ENCODE data around the gene ATP1A2. TPM values are rescaled to one million over a fixed set of nuclear protein-coding genes. Genes with fewer than 3 reads are reported as not detected.

ATP1A2 gene
- total RNA-seq, 1 donor from 2014 or later = 4.5 TPM

DNA sequence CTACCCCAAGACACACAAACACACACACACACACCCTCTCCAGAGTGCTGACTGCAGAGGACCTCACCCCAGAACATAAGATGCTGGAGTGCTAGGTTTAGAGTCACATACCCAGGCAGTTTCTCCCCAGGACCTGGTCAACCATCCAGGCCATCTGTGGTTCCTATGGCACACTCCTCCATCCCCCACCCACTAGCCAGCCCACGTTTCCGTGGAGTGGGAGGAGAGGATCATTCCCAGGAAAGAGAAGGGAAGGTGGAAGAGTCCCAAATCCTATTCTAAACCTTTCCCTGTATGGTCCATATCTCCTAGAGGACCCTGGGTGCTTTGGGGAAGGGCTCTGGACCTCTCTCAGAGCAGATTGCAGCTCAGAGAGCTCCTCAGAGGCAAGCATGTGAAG lies 33.1 kb upstream of the ATP1A2 start:
- Histone ChIP-seq H3K36me3 (no peaks in the 10 kb centered on the region), H3K9me3 (no peaks in the 10 kb centered on the region), H3K27ac (no peak overlapping the region), H3K27me3 (ENCODE audit: low read depth) (peaks cover 62% of the 10 kb centered on the region), H3K4me3 (no peak overlapping the region), H3K4me1 (peaks cover 8% of the 10 kb centered on the region)
- TF ChIP-seq, protein P1, sequence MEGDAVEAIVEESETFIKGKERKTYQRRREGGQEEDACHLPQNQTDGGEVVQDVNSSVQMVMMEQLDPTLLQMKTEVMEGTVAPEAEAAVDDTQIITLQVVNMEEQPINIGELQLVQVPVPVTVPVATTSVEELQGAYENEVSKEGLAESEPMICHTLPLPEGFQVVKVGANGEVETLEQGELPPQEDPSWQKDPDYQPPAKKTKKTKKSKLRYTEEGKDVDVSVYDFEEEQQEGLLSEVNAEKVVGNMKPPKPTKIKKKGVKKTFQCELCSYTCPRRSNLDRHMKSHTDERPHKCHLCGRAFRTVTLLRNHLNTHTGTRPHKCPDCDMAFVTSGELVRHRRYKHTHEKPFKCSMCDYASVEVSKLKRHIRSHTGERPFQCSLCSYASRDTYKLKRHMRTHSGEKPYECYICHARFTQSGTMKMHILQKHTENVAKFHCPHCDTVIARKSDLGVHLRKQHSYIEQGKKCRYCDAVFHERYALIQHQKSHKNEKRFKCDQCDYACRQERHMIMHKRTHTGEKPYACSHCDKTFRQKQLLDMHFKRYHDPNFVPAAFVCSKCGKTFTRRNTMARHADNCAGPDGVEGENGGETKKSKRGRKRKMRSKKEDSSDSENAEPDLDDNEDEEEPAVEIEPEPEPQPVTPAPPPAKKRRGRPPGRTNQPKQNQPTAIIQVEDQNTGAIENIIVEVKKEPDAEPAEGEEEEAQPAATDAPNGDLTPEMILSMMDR (IDR thresholded peaks at IDR 0.05) = no peak
- intact Hi-C loops (cut with DNase I) = no loop called here
- DNase-seq = no peak
- no peak for ATAC-seq

DNA sequence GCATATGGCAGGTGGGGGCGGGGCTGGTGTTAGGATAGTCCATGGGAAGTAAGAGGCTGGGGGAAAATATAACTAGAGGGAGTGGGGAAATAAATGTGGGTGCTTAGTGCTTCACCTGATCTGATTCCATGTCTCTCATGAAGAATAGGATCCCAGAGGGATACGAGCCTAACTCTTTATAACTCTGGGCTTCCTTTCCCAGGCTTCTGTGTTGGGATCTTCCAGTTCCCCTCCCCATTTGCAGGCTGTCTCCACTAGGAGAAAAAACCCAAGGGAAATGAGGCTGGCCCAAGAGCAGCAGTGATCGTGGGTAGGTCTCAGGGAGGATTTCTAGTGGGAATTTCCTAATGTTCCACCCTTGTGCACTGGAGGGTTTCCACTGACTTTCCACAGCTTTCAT lies 32.6 kb upstream of the ATP1A2 start:
- no peak for DNase-seq
- peaks cover 8% of the 10 kb centered on the region for H3K4me1 ChIP-seq
- TF ChIP-seq, protein P1 (IDR thresholded peaks at IDR 0.05) = no peak
- H3K9me3 ChIP-seq = no peaks in the 10 kb centered on the region
- no peak for ATAC-seq
- H3K36me3 ChIP-seq = peaks cover 2% of the 10 kb centered on the region
- peaks cover 62% of the 10 kb centered on the region for H3K27me3 ChIP-seq (ENCODE audit: low read depth)
- no peak overlapping the region for H3K27ac ChIP-seq
- intact Hi-C loops (cut with DNase I) = no loop called here
- H3K4me3 ChIP-seq = no peak overlapping the region

DNA sequence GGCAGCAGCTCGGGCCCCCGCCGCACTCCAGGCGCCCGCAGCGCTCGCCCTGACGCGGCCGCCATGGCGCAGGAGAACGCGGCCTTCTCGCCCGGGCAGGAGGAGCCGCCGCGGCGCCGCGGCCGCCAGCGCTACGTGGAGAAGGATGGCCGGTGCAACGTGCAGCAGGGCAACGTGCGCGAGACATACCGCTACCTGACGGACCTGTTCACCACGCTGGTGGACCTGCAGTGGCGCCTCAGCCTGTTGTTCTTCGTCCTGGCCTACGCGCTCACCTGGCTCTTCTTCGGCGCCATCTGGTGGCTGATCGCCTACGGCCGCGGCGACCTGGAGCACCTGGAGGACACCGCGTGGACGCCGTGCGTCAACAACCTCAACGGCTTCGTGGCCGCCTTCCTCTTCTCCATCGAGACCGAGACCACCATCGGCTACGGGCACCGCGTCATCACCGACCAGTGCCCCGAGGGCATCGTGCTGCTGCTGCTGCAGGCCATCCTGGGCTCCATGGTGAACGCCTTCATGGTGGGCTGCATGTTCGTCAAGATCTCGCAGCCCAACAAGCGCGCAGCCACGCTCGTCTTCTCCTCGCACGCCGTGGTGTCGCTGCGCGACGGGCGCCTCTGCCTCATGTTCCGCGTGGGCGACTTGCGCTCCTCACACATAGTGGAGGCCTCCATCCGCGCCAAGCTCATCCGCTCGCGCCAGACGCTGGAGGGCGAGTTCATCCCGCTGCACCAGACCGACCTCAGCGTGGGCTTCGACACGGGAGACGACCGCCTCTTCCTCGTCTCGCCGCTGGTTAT lies 31.4 kb upstream of the ATP1A2 start:
- Histone ChIP-seq H3K9me3 (no peaks in the 10 kb centered on the region), H3K27ac (no peak overlapping the region), H3K4me1 (peaks cover 8% of the 10 kb centered on the region), H3K4me3 (peak overlapping the region; percentile 41), H3K27me3 (ENCODE audit: low read depth) (peaks cover 54% of the 10 kb centered on the region), H3K36me3 (peaks cover 14% of the 10 kb centered on the region)
- intact Hi-C loops (cut with DNase I) = no loop called here
- TF ChIP-seq, protein P1 (IDR thresholded peaks at IDR 0.05) = peak; percentile 70
- peak; percentile 86 for DNase-seq
- peak; percentile 86 to 91 for ATAC-seq

DNA sequence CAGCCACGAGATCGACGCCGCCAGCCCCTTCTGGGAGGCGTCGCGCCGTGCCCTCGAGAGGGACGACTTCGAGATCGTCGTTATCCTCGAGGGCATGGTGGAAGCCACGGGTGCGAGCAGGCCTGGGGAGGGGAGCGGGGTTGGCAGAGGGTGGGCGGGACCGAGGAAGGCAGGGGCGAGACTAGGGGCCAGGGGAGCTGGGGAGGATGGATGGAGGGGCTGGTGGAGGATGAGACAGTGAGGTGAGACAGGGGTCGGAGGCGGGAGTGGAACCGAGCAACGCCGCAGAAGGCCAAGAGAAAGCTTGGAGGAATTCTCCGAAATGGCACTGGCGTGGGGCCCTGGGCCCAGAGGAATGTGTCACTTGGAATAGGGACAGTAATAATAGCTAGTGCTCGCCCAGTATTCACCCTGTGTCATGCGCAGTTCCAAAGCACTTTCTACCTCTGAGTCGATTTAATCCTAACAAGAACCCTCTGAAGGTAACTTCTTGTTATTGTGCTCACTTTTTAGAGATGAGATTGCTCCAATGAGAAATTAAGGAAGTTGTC lies 30.7 kb upstream of the ATP1A2 start:
- ATAC-seq = no peak
- DNase-seq = no peak
- peaks cover 47% of the 10 kb centered on the region for H3K27me3 ChIP-seq (ENCODE audit: low read depth)

DNA sequence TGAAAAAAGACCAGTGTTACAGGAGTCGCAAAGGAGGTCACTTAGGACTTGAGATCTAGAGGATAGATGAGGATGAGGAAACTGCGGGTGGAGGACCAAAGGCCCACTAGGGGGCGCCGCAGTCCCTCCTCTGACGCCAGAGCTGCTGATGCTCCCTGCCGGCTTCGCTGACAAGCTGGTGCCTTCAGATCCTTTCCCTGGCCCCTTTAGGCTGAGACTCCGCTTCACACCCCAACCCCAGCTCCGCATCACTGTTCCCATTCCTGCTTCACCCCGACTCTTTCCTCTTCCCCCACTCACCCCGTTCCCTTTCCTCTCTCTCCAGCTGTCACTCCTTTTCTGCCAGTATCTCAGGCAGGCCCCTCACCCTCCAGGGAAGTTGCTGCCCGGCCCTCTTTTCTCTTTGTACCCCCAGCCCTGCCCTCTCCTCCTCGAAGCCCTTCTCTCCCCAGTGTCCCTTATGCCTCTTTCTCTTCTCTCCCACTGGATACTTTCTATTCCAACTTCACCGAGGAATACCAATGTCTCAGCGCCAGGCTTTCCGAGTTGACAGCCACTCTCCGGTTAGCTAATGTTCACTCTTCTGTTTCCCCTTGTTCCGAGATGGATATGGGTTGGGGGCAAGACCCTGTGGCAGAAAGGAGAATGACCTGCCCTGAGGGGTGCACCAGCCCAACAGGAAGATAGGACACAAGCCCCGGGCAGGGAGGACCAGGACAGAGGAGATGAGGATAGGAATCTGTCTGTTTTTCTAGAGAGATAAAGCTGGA lies 29.7 kb upstream of the ATP1A2 start:
- Histone ChIP-seq H3K27ac (no peak overlapping the region), H3K27me3 (ENCODE audit: low read depth) (peaks cover 37% of the 10 kb centered on the region), H3K4me1 (peaks cover 8% of the 10 kb centered on the region), H3K9me3 (no peaks in the 10 kb centered on the region), H3K36me3 (peaks cover 24% of the 10 kb centered on the region), H3K4me3 (no peak overlapping the region)
- TF ChIP-seq, protein P1 (IDR thresholded peaks at IDR 0.05) = peak; percentile 86
- DNase-seq (peak; percentile 84), ATAC-seq (peak; percentile 77)
- intact Hi-C loops (cut with DNase I) = no loop called here

More for the DNA sequence above, 30.7 kb upstream of the ATP1A2 start:
- Histone ChIP-seq H3K4me3 (no peak overlapping the region), H3K9me3 (no peaks in the 10 kb centered on the region), H3K27ac (no peak overlapping the region), H3K36me3 (peaks cover 17% of the 10 kb centered on the region), H3K4me1 (peaks cover 8% of the 10 kb centered on the region)
- TF ChIP-seq, protein P1 (IDR thresholded peaks at IDR 0.05) = no peak
- intact Hi-C loops (cut with DNase I) = no loop called here

All from lower lobe of right lung (tissue), 2 donors.